T-helper 9 cell (primary cell): Measurements from ENCODE around the gene ARPC5L.
"Not testable (repeated sequence)": the region's sequence is repeated elsewhere in the genome, so short reads cannot be mapped to it uniquely, and the experiment has no call there.

Experiments
- DNase-seq: peaks from one replicate; pipeline ENCODE4 v3.0.0-alpha.2; 2020

ARPC5L gene

GRCh38 chr9:124841075-124841821, 20.7 kb upstream of the ARPC5L start:
- no peak for DNase-seq

DNA sequence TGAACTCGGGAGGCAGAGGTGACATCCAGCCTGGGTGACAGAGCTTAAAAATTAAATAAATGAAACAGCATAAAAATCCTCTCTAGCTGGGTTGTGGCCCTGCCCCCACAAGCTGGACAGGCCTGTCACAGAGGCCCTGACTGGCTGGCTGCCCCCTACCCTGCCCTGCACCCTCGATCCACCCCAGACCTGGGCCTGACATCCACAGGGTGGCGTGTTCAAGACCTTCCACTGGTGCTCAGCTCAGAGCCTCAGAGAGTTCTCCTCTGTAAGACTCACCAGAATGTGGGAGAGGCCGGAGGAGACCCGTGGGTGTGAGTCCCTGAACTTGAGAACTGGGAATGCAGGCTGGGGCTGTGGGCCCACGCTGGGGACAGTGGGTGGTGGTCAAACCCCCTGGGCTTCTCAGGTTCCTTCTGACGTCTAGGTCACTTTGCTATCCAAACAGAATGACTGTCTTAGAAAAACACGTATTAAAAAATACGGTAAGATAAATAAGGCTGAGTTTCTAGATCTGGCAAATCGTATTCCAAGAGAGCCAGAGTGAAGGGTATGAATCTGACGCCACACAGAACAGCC, 18.4 kb upstream of the ARPC5L start:
- DNase-seq: no peak

DNA sequence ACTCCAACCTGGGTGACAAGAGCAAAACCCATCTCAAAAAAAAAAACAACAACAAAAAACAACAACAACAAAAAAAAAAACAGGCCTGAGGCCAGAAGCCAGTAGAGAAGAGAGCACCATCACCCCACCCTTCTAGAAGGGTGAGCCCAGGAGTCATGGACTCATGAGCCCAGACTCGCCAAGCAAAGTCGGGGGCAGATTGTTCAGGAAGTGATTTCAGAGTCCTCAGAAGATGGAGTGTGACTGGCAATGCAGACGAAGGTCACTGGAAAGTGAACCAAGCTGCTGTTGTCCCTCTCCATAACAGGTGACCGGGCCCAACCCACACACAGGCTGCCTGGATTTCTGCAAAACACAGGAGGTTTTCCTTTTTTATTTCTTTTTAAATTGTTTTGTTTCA, 17.6 kb upstream of the ARPC5L start:
- no peak for DNase-seq

- not testable (repeated sequence) for DNase-seq
Observed at GRCh38 chr9:124846467-124846866, 15.5 kb upstream of the ARPC5L start.

GRCh38 chr9:124846969-124847368, 15.0 kb upstream of the ARPC5L start:
- no peak for DNase-seq

DNA sequence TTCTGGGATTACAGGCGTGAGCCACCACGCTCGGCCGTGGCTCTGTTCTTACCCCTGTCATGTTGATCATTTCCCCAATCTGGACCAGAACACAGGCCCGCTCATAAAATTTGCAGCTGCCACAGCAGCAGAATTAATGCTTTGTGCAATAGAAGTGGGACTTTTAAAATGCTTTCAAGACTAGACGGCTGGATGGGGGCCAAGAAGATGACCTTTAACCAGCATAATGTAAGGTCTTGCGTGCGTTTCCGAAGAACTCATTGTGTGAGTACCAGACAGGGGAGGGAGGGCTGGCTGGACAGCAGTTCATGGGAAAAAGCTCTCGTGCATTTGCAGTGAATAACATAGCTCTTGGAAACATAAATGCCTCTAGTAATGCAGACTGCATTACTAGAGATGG, 12.1 kb upstream of the ARPC5L start:
- no peak for DNase-seq

GRCh38 chr9:124852121-124852828, 9.7 kb upstream of the ARPC5L start:
- DNase-seq: no peak

DNA sequence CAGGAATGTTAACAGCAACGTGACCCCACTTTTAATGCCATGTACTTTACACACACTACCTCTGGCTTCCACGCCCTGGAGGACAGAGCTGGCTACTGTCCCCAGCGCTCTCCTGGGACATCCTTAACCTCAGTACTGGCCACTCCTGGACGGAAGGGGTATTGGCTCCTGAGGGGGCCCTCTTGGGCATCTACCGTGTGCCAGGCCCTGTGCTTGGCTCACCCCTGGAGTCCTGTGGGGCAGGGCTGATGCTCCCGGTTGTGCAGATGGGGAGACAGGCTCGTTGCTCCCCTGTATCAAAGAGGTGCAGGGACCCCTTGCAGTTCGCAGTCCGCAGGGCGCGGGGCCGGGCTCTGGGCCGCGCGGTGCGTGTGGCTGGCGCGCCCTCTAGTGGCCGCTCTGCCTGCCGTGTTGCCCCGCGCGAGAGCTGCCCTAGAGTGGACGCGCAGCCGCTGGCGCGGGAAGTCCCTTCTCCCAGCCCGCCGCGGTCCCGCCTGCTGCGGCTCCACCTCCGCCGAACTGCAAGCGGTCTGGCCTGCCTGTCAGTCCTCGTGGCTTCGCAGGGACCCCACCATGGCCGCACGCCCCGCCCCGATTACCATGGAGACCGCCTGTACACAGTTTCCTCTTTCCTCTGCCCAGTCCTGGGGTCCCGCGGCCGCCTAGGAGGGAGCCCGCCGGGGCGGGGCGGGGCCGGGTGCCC, 8.9 kb upstream of the ARPC5L start, which contains the start of gene WDR38:
Gene WDR38 (plus strand): TSS at position 632 of the 703 bp plus-strand sequence. CDS start 72 bp downstream, outside the sequence.
- peak; percentile 79 for DNase-seq

- DNase-seq: no peak
Observed at GRCh38 chr9:124853605-124854143, 8.3 kb upstream of the ARPC5L start.

DNA sequence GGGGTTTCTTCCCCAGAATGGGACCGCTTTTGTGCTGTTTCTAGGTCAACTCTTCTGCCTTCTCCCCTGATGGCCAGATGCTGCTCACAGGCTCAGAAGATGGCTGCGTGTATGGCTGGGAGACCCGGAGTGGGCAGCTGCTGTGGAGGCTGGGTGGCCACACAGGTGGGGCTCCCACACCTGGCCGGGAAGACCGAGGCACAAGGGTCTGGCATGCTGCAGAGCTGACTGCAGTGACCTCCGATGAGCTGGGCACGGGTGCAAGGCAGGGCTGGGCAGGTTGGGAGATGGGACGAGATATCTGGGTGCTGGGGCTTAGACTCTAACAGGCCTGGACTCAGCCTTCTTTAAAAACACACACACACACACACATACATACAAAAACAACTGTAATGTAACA, 7.8 kb upstream of the ARPC5L start:
- DNase-seq: no peak

GRCh38 chr9:124854822-124855221, 7.1 kb upstream of the ARPC5L start:
- DNase-seq: no peak

- no peak for DNase-seq
Observed at GRCh38 chr9:124855566-124855943, 6.4 kb upstream of the ARPC5L start.

- no peak for DNase-seq
Observed at GRCh38 chr9:124855944-124856765, 5.8 kb upstream of the ARPC5L start.

GRCh38 chr9:124857533-124858162, 4.3 kb upstream of the ARPC5L start:
- DNase-seq: no peak

GRCh38 chr9:124858330-124859046, 3.4 kb upstream of the ARPC5L start:
- DNase-seq: no peak

GRCh38 chr9:124859803-124860581, 1.9 kb upstream of the ARPC5L start:
- DNase-seq: no peak

DNA sequence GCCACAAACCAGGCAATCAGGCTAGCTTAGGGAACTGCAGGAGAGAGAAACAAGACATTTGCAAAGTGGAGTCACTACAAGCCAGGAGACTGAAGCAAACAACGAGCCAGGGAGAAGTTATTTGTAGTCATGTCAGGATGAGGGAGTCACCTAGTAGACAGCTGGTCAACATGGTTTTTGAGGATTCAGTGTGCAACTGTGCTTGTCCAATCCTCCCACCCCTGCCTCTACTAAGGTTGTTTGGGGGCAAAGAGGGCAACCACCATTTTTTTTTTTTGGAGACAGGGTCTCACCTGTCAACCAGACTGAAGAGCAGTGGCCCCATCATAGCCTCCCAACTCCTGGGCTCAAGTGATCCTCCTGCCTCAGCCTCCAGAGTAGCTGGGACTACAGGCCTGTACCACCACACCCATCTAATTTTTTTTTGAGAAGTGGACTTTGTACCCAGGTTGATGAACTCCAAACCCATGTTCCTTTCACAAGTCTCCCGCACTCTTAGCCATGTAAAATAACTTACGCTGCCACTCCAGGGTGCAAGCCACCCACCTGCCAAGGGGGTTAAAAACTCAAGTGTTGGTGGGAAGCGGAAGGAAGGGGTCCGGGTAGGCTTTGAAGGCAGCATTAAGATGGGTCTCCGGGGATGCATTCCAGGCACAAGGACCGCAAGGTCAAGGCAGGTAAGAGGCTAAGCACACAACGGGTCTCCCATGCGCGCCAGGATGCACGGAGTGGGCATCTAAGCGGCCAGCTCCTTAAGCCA, 1.2 kb upstream of the ARPC5L start:
- DNase-seq: no peak

- DNase-seq: no peak
Observed at GRCh38 chr9:124863371-124863871, 1.5 kb downstream of the ARPC5L start.
